A673 (cell line): Measurements from ENCODE around the gene CUL7.

ENCODE experiments used
- CTCF ChIP-seq: fragments of 300-800, 200-600 bp; sonication (generic); conservative IDR thresholded peaks from 2 replicates; pipeline ENCODE4 v1.5.1; 2017; ENCODE audit warnings: low read depth, mild to moderate bottlenecking, antibody characterized with exemption, low read length, moderate library complexity, mixed read lengths
- EZH2 ChIP-seq: fragments of 200-600 bp; sonication (generic); IDR thresholded peaks from 2 replicates; pipeline ENCODE4 v1.6.1; 2017; ENCODE audit warnings: borderline replicate concordance, low read depth, mild to moderate bottlenecking, mixed read lengths, antibody characterized with exemption, low read length; ENCODE audit not compliant: poor library complexity, severe bottlenecking

- no peak for TF ChIP-seq CTCF
- TF ChIP-seq EZH2 = no peak
Measured at GRCh38 chr6:43081043-43081442, 27.4 kb upstream of the CUL7 start.
